ENCODE results near the gene SUN2. TPM values are rescaled to one million over a fixed set of nuclear protein-coding genes. Genes with fewer than 3 reads are reported as not detected.

Gene SUN2
- total and polyA plus RNA-seq, 9 of the 15 experiments (the other 6 are each of a cell fraction or from before 2014, with no cell fraction given): 0.11 to 42.6 (median 16.7) TPM

DNA sequence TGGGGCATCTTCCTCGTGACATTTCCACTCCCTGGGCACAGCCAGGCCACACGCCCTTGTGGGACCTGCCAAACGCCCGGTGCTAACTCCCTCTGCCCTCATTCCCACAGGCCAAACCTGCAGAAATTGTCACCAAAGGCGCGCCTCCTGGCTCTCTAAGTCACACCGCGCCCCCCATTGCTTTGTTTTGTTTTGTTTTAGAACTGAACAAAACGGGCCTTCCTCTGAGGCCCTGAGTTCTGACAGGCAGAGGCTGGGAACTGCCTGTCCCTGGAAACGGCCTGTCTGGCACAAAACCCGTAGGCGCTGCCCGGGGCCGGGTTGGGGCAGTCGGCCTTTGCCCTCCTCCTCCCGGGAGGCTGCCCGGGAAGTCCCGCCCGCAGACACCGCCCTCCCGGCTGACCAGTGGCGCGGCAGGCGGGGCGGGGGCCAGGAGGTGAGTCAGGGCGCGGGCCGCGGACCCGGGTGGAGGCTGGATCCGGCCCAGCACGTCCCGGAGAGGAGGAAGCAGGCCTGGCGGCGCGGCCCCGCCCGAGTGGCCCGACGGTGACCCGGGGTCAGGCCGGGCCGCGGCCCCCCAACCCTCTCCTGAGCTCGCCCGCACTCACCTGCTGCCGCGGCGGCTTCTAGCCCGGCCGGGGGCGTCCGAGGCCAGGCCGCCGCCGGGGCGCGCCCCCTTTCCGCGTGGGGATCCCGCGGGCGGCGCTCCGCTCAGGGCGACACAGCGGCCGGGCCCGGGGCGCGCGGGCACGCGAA lies 465 bp downstream of the SUN2 start:
- H3K9me3 ChIP-seq (replicated peaks; ENCODE audit: control insufficient read depth, insufficient read depth, low read depth, low read length): no peaks in the 10 kb centered on the region
- no TSS peak for BruUV-seq (replicated peaks)
- no peaks in the 10 kb centered on the region for H3K27me3 ChIP-seq (ENCODE audit: control insufficient read depth in 2 of 2, insufficient read depth in 2 of 2, low read length in 2 of 2)
- no peak for FAIRE-seq
- DNase-seq (ENCODE audit: extremely low read depth in 1 of 4, low spot score in 3 of 4): peak; percentile 84 to 91 (median 89)
- WGBS (ENCODE audit: insufficient coverage, low coverage, missing lambda C conversion rate): 7% methylated on average over 10 of the region's 74 CpGs
- peak overlapping the region; percentile 62 for H3K4me3 ChIP-seq
- H3K4me2 ChIP-seq (ENCODE audit: insufficient read depth, low read length): peak overlapping the region; percentile 87
- ChIA-PET CTCF (ENCODE audit: low intra/inter-chr PET ratio) (no interaction called here), POLR2A (interaction anchor here (0.8 to 5.3 kb wide), 5 partner anchors 9 to 21 kb away, joined by 3 to 25 read pairs (median 4); no protein-coding TSS in a partner anchor)
- H4K20me1 ChIP-seq (replicated peaks; ENCODE audit: control insufficient read depth, insufficient read depth, low read length): no peaks in the 10 kb centered on the region; the same call in 1 of the 2 replicates
- H3K36me3 ChIP-seq (ENCODE audit: control insufficient read depth, insufficient read depth, low read length): peaks cover 28% of the 10 kb centered on the region; the same call in 1 of the 3 replicates
- H3K79me2 ChIP-seq (ENCODE audit: control insufficient read depth, insufficient read depth, low read length): peaks cover 23% of the 10 kb centered on the region
- no peaks in the 10 kb centered on the region for H3K9me1 ChIP-seq (ENCODE audit: control insufficient read depth, insufficient read depth, low read length)
- H3K27ac ChIP-seq (ENCODE audit: extremely low read depth, low read depth, low read length): peak overlapping the region; percentile 86
- intact Hi-C loops (cut with micrococcal nuclease) (no loop called here), in situ Hi-C loops (cut with MboI) (no loop called here)
- ATAC-seq: peak; percentile 83
- peak overlapping the region; percentile 90 to 97; a peak in 3 of 4 replicates for H3K9ac ChIP-seq (ENCODE audit: insufficient read depth in 1 of 2, low read depth in 2 of 2, low read length in 2 of 2)
- no peak overlapping the region for H2AFZ ChIP-seq (ENCODE audit: low read depth, low read length)
- peaks cover 4 to 38% of the 10 kb centered on the region in 2 experiments; a peak in 4 of 5 replicates for H3K4me1 ChIP-seq (replicated peaks in 1 of 2; ENCODE audit: control insufficient read depth in 2 of 2, insufficient read depth in 2 of 2, low read length in 2 of 2)
- no peak for TF ChIP-seq ZNF12 (CRISPR knock-in tag; IDR thresholded peaks at IDR 0.05)
- 0 out of 2 replicates have a peak, but pooled peaks have one; percentile 29 for TF ChIP-seq ZBTB7A (IDR thresholded peaks at IDR 0.05; ENCODE audit: borderline replicate concordance, control insufficient read depth, low read depth, low read length)
- no peak for TF ChIP-seq ZNF232 (CRISPR knock-in tag; IDR thresholded peaks at IDR 0.05)
- TF ChIP-seq CBX5 (IDR thresholded peaks at IDR 0.05; ENCODE audit: borderline replicate concordance, low read depth): no peak
- 0 out of 2 replicates have a peak, but pooled peaks have one; percentile 6 for TF ChIP-seq ARID1B (IDR thresholded peaks at IDR 0.05)
- no peak for TF ChIP-seq TCFL5 (CRISPR knock-in tag; conservative IDR thresholded peaks at IDR 0.05)
- TF ChIP-seq PHF21A (IDR thresholded peaks at IDR 0.05; ENCODE audit: borderline replicate concordance, low read depth): no peak
- TF ChIP-seq ZNF24 (IDR thresholded peaks at IDR 0.05): no peak
- no peak for TF ChIP-seq RERE (CRISPR knock-in tag; IDR thresholded peaks at IDR 0.05; ENCODE audit: borderline replicate concordance)
- peak; percentile 37 for TF ChIP-seq NEUROD1 (IDR thresholded peaks at IDR 0.05; ENCODE audit: borderline replicate concordance, low read depth, low read length, partially characterized antibody)
- TF ChIP-seq SRF (CRISPR knock-in tag; IDR thresholded peaks at IDR 0.05): no peak
- no peak for TF ChIP-seq MAFG (tag; conservative IDR thresholded peaks at IDR 0.05)
- TF ChIP-seq ZNF444 (CRISPR knock-in tag; IDR thresholded peaks at IDR 0.05): no peak
- peak; percentile 20; the same call in 1 of the 2 replicates for TF ChIP-seq ELF2 (CRISPR knock-in tag; IDR thresholded peaks at IDR 0.05)
- no peak for TF ChIP-seq GTF2B (IDR thresholded peaks at IDR 0.05; ENCODE audit: extremely low read depth, insufficient read length)
- TF ChIP-seq SAFB (IDR thresholded peaks at IDR 0.05; ENCODE audit: borderline replicate concordance, low read depth, low read length): peak; percentile 59; the same call in 1 of the 2 replicates
